GM18873 (cell line): ENCODE data around the gene PALD1.

Source experiments
- ATAC-seq: cut with Tn5 transposase; IDR thresholded peaks from one replicate; pipeline ENCODE4 v1.9.1; 2021; ENCODE audit warnings: mild to moderate bottlenecking, moderate library complexity, moderate number of reproducible peaks; ENCODE audit not compliant: unreplicated experiment, low FRiP score

Gene PALD1

GRCh38 chr10:70478191-70479164 is at the start of gene PALD1:
Gene PALD1 (plus strand): TSS chr10:70478767. CDS start chr10:70525952, 47,185 bp downstream.
- no peak for ATAC-seq

DNA sequence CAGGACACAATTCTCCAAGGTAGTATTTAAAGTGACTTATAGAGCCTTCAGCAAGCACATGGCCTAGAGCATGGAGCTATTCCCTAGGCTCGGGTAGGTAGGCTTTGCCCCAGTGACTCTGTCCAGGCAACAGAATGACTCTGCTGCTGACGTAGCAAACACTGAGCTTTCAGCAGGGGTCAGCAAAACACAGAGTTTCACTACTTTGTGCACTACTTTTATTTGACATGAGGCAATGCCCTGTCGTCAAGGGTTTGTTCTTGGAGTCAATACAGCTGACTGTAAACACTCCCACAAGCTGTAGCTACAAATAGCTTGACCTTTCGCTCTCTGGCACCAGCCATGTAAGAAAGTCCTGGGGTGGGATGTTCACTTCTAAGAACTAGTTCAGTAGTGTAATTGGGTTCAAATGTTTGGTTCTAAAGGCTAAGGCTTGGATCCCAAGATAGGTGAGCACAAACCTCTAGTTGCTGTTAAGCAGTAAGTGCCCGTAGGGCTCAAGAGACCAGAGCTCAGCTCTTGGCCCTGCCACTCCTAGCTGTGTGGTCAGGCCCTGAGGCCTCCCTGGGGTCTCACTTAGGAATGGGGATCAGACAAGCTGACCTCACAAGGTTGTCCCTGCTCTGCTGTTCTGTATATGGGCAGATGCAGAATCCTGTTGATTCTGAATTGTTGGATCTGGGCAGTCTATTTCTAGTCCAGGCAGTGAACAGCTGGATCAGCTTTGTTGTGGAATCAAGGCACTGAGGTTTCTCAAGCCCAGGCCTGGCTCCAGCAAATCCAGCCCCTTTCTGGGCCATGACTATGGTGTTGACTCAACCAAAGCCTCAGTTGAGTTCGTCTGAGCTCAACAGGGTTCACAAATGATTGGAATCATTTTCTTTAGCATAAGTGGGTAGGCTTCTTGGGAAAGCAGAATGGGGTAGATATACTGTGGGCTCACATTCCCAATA is 47.8 kb upstream of the PALD1 start:
- ATAC-seq, result no peak

GRCh38 chr10:70432101-70432500 is 46.5 kb upstream of the PALD1 start:
- no peak for ATAC-seq

GRCh38 chr10:70432561-70433263 is 45.9 kb upstream of the PALD1 start:
- ATAC-seq, result no peak

GRCh38 chr10:70433581-70434280 is 44.8 kb upstream of the PALD1 start:
- no peak for ATAC-seq

DNA sequence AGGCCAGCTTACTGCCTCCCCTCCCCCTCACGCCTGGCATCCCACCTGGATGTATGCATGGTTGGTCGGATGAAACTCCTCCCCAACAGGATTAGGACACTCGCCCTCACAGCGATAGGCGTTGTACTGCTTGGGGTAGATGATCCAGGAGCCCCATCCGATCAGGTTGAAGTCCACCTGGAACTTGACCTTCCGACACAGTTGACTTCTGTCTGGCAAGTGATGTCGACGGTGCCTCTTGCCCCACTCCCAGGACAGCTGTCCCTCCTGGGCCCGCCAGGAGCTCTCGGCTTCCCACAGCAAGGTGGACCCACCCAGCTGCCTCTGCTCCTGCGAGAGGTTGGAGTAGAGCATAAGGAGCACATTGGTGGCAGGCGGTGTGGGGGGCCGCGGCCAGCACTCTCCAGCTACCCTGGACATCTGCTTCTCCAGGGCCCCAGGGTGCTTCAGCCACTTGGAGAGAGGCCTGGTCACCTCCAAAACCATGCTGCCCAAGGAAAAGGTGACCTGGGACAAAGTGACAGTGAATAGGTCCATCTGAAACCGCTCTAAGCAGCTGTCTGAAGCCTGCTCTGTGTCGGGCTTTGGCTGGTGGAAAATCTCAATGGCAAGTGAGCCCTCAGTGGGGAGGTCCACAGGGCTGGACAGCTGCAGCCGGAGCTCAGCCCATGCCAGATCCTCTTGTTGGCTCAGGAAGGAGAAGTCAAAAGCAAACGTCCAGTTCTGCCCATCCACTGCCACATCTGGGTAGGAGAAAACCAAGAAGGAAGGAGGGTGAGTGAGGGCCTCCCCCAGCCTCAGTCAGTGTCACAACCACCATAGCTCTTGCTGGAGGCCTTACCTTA is 43.1 kb upstream of the PALD1 start:
- no peak for ATAC-seq

DNA sequence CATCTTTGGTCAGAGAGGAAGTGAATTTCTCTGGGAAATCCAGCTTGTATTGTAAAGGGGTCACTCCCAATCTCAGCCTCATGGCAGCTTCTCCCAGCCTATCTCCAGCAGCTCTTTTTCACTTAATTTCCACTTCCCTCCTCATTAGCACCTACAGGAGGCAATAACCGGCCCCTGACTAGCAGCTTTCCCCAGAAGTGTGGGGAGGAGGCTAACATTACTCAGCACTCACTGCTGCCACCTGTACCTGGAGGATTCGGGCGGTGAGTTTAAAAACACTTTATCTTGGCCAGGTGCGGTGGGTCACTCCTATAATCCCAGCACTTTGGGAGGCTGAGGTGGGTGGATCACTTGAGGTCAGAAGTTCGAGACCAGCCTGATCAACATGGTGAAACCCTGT is 40.8 kb upstream of the PALD1 start:
- ATAC-seq, result no peak

DNA sequence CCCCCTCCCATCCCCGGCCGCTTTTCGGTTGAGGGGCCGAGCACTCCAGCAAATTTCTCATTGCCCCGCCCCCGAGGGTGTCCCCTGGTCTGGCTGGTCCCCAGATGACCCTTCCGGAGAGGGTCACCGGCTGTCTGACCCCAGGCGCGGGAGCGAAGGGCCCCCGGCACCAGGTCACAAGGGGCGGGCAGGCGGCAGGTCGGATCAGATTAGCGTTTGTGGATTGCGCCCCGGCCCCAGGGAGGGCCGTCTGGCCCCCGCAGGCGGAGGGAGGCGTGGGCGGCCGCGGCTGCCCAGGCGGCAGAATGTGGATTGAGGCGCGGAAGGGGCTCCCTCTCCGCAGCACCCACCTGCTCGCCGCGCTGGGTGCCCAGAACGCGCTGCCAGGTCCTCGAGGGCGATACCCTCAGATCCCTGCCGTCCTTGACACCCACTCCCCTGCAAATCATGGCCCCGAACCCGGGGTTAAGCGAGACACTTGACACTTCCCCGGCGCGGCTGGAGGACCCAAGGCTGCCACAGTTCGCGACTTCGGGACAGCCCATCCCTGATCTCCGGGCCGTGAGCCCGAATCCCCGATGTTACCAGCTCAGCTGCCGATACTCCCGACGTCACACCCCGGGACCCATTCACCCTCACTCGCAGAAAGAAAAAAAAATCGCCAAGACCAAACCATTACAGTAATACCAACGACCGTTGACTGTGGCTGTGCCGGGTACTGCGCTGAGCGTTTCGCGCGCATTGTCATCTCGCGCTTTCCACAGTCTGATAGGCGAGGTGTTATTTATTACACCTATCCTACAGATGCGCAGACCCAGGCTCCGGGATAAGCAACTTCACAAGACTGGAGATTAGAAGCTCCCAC is 38.0 kb upstream of the PALD1 start:
- no peak for ATAC-seq

- ATAC-seq, result no peak
Measured at GRCh38 chr10:70441161-70441894, 37.2 kb upstream of the PALD1 start, which contains the start of gene NODAL. Gene NODAL (minus strand): TSS chr10:70441681. CDS start chr10:70441667, 14 bp downstream.

DNA sequence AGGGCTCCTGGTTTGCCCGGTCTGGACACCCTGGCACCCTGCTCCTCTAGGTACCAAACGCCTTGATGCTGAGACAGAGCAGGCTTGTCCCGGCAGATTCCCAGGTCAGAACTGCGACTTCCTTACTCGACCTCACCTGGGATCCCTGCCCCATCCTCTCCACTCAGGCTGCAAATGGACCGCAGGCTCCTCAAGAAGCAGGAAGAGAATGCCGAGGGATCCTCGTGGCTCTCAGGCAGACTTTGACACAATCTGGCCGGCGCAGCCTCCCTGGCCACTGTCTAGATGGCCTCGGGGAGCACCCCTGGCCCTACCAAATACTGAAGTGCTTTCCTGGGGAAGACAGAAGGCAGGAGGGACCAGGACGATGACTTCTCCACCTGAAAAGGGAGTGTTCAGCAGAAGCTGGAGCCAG is 36.7 kb upstream of the PALD1 start:
- no peak for ATAC-seq

DNA sequence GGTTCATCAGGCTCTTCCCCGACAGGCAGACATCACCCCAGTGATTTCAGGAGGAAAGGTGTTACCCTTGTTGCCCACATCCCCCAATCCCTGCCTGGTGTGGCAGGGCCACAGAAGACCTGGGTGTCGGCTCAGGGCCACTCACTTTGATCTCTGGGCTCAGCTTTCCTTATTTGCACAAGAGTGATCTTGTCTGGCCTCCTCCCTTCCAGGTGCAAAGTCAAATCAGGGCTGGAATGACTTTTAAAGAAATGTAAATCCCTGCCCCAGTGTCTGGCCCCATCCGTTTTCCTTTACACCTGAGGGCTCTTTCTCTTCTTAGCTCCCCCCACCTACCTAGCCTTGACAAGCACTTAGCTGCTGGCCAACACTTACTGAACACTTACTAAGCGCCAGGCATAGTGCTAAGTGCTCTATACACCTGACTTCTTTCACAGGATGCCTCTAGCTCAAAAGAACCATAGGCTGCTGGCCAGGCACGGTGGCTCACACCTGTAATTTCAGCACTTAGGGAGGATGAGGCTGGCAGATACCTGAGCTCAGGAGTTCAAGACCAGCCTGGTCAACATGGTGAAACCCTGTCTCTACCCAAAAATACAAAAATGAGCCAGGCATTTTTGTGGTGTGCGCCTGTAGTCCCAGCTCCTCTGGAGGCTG is 36.1 kb upstream of the PALD1 start:
- ATAC-seq, result no peak

DNA sequence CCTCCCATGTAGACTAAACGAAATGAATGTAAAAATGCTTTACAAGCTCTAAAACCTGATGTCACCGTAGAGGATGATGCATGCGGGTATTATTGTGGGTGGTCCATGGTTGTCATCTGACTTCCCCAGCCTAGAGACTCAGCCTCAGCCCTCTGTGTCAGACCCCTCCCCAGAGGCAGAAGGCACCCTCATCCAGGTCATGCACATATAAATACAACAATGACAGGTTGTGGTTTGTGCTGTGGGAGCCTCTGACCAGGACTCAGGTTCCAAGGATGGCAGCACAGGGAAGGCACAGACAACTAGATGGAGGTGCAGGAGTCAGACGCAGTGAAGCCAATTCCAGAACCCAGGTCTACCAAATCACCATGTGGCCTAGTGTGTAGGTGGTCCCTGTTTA is 33.8 kb upstream of the PALD1 start:
- no peak for ATAC-seq

GRCh38 chr10:70445718-70446657 is 32.6 kb upstream of the PALD1 start:
- ATAC-seq, result no peak

GRCh38 chr10:70448236-70448635 is 30.3 kb upstream of the PALD1 start:
- no peak for ATAC-seq

DNA sequence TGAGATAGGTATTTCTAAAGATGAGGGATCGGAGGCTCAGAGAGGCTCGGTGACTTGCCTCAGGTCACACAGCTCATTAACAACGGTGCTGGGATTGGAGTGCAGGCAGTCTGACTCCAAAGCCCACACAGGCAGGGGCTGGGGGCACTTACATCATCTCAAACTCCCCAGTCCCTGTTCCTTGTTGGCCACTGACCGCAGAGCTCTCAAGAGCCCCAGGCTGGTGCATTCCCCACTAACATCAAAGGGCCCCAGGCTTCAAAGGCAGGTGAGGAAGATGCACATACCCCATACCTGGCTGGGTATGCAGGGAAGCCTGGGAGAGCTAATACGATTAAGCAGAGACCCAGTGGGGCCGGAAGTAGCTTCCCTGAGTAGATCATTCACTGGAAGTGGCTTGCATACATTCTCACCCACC is 23.3 kb upstream of the PALD1 start:
- no peak for ATAC-seq

DNA sequence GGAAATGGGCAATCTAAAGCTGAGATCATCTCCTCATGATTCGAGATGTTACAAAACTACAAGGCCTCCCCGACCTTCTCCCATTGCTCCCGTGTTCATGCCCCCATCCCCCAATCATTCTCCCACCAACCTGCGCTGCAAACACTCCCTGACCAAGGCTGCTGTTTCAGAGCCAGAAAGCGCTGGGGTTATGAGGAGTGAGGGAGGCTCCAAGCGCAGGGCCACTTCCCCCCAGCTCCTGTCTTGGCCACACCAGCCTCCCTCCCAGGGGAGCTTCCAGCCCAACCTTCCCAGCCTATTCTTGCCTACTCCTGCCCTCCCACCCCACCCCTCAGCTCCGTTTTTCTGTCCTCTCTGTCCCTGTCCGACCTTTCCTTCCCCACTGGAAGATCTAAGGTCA is 22.4 kb upstream of the PALD1 start:
- no peak for ATAC-seq
